HCT116 (cell line): ENCODE measurements around the gene EEF1G. TPM values are rescaled to one million over a fixed set of nuclear protein-coding genes. Genes with fewer than 3 reads are reported as not detected.

ENCODE experiments used
- ATAC-seq: fragments of 200-7000 bp; cut with Tn5 transposase; 2 replicates; pipeline ENCODE4 v1.9.1; 2020; ENCODE audit warnings: mild to moderate bottlenecking, moderate library complexity
- BruUV-seq: library from RNA; stranded (reverse); fragments of 400-500 nt; replicated peaks from 2 replicates; lab custom pipeline; 2021; lab: Mats Ljungman, UMichigan
- CTCF ChIA-PET: fragments of 300-600 bp; sonication (Branson Sonifier 250); formaldehyde crosslinking; loops from one replicate; lab custom pipeline; 2021; ENCODE audit warnings: antibody characterized with exemption; lab: Charles Lee
- POLR2A ChIA-PET: fragments of 300-600, 350-600 bp; sonication (Branson Sonifier 250); formaldehyde crosslinking; loops from one replicate; lab custom pipeline; 2021; ENCODE audit warnings: antibody characterized with exemption; lab: Charles Lee
- RAD21 ChIA-PET, 2 experiments: fragments of 300-600 bp; sonication (Branson Sonifier 250); formaldehyde crosslinking; loops; one replicate each; lab custom pipeline; 2023; ENCODE audit warnings: low total read pairs in 2 of 2; ENCODE audit not compliant: uncharacterized antibody in 2 of 2, unreplicated experiment in 2 of 2, low non-redundant PET in 1 of 2; lab: Charles Lee
- DNase-seq: peaks from one replicate; pipeline ENCODE4 v3.0.0-alpha.2; 2010; ENCODE audit warnings: low read depth, low spot score
- H2AFZ ChIP-seq: fragments of 200-600 bp; shearing (Covaris generic), sonication (generic); 2 replicates; pipeline ENCODE4 v1.6.1; 2017; ENCODE audit warnings: low read depth, mixed run types, mixed read lengths, antibody characterized with exemption, low read length; ENCODE audit not compliant: poor library complexity, severe bottlenecking
- H3K27ac ChIP-seq: 2 replicates; pipeline ENCODE4 v1.5.1; 2012; ENCODE audit warnings: low read depth, low read length
- H3K27me3 ChIP-seq: fragments of 200-600 bp; sonication (generic); 2 replicates; pipeline ENCODE4 v1.6.1; 2016; ENCODE audit warnings: mixed run types, low read length, mixed read lengths; ENCODE audit not compliant: insufficient read depth
- H3K36me3 ChIP-seq, 2 experiments: fragments of 200-500 bp in 1 of 2; fragments of 200-600 bp in 1 of 2; sonication (Bioruptor generic) in 1 of 2; sonication (generic) in 1 of 2; 2 replicates each; pipeline versions ENCODE4 v1.5.1 to v1.6.1; 2014 to 2016; ENCODE audit warnings: low read length in 2 of 2, inconsistent platforms in 1 of 2, mixed read lengths in 1 of 2, mixed run types in 1 of 2; ENCODE audit not compliant: insufficient read depth in 2 of 2, control insufficient read depth in 1 of 2
- H3K4me1 ChIP-seq, 2 experiments: fragments of 200-600 bp in 1 of 2; sonication (generic) in 1 of 2; 2 replicates each; pipeline versions ENCODE4 v1.5.1 to v1.6.1; 2012 to 2017; ENCODE audit warnings: low read length in 2 of 2, inconsistent platforms in 1 of 2, mild to moderate bottlenecking in 1 of 2, mixed read lengths in 1 of 2, mixed run types in 1 of 2, moderate library complexity in 1 of 2; ENCODE audit not compliant: insufficient read depth in 2 of 2, control insufficient read depth in 1 of 2
- H3K4me2 ChIP-seq: fragments of 200-600 bp; sonication (generic); 2 replicates; pipeline ENCODE4 v1.6.1; 2017; ENCODE audit warnings: mixed run types, low read length, mixed read lengths
- H3K4me3 ChIP-seq, 2 experiments: fragments of 200-600 bp in 1 of 2; sonication (generic) in 1 of 2; replicated peaks in 1 of 2; 2 replicates each; pipeline ENCODE4 v1.5.1; 2011 to 2016; ENCODE audit warnings: low read length in 2 of 2, control low read depth in 1 of 2, low read depth in 1 of 2, mild to moderate bottlenecking in 1 of 2, mixed read lengths in 1 of 2, mixed run types in 1 of 2
- H3K79me2 ChIP-seq: fragments of 200-600 bp; sonication (generic); 2 replicates; pipeline ENCODE4 v1.6.1; 2017; ENCODE audit warnings: mild to moderate bottlenecking, mixed run types, low read length, moderate library complexity, mixed read lengths; ENCODE audit not compliant: insufficient read depth
- H3K9ac ChIP-seq: fragments of 200-600 bp; sonication (generic); 2 replicates; pipeline ENCODE4 v1.6.1; 2016; ENCODE audit warnings: low read length, mixed read lengths
- H3K9me2 ChIP-seq: fragments of 200-600 bp; sonication (generic), shearing (Covaris generic); 2 replicates; pipeline ENCODE4 v1.6.1; 2017; ENCODE audit warnings: mixed run types, mild to moderate bottlenecking, moderate library complexity; ENCODE audit not compliant: insufficient read depth
- H3K9me3 ChIP-seq, 2 experiments: fragments of 200-500 bp in 1 of 2; fragments of 200-600 bp in 1 of 2; sonication (Bioruptor generic) in 1 of 2; sonication (generic) in 1 of 2; 2 replicates each; pipeline ENCODE4 v1.6.1; 2014 to 2017; ENCODE audit warnings: low read length in 2 of 2, mixed read lengths in 2 of 2, inconsistent platforms in 1 of 2, low read depth in 1 of 2, mild to moderate bottlenecking in 1 of 2, mixed run types in 1 of 2, moderate library complexity in 1 of 2; ENCODE audit not compliant: control insufficient read depth in 1 of 2, insufficient read depth in 1 of 2
- H4K20me1 ChIP-seq: fragments of 200-600 bp; sonication (generic), shearing (Covaris generic); 2 replicates; pipeline ENCODE4 v1.6.1; 2017; ENCODE audit warnings: mixed run types, mild to moderate bottlenecking, moderate library complexity; ENCODE audit not compliant: insufficient read depth
- CEBPB ChIP-seq: IDR thresholded peaks from 2 replicates; pipeline ENCODE4 v1.6.1; 2012; ENCODE audit warnings: low read depth
- ELF1 ChIP-seq: IDR thresholded peaks from 2 replicates; pipeline ENCODE4 v1.6.1; 2012; ENCODE audit warnings: low read depth, borderline replicate concordance
- SRF ChIP-seq: IDR thresholded peaks from 2 replicates; pipeline ENCODE4 v1.6.1; 2012; ENCODE audit warnings: low read depth
- YY1 ChIP-seq: IDR thresholded peaks from 2 replicates; pipeline ENCODE4 v1.6.1; 2011; ENCODE audit warnings: low read length, low read depth, moderate library complexity, mild to moderate bottlenecking; ENCODE audit not compliant: insufficient replicate concordance; ENCODE audit errors: extremely low read depth
- ZFX ChIP-seq: fragments of 450-650 bp; IDR thresholded peaks from 2 replicates; pipeline ENCODE4 v1.6.1; 2017
- intact Hi-C: fragments of 100-400 bp; cut with micrococcal nuclease; formaldehyde crosslinking; loops from 2 replicates; pipeline ENCODE4 v1.10.0; 2022
- total RNA-seq: library from RNA; stranded (reverse); gene quantifications from one replicate; pipeline ENCODE4 v1.2.1, GENCODE V29; 2021; ENCODE audit not compliant: unreplicated experiment

EEF1G gene
- total RNA-seq, 1 experiment from 2014 or later: 1,901 TPM

- POLR2A ChIA-PET: interaction anchor here (1.6 to 2.8 kb wide), 2 partner anchors 9 to 293 kb away, joined by 4 to 16 read pairs; no protein-coding TSS in a partner anchor
- no peak for ATAC-seq
- no peaks in the 10 kb centered on the region for H3K9me2 ChIP-seq
- TF ChIP-seq ELF1: no peak
- TF ChIP-seq SRF: no peak
- no peak for TF ChIP-seq YY1
- no peak for TF ChIP-seq ZFX
- H3K4me1 ChIP-seq: peaks cover 51 to 72% of the 10 kb centered on the region in 2 experiments
- peak overlapping the region; percentile 100 for H3K9ac ChIP-seq
- H3K27ac ChIP-seq: peak overlapping the region; percentile 75
- no peak for DNase-seq
- no peaks in the 10 kb centered on the region for H3K9me3 ChIP-seq
- intact Hi-C loops: no loop called here
- H2AFZ ChIP-seq: no peak overlapping the region
- no peaks in the 10 kb centered on the region for H3K36me3 ChIP-seq
- BruUV-seq: no TSS peak
- peak overlapping the region; percentile 91 to 98 for H3K4me3 ChIP-seq
- peak overlapping the region; percentile 100 for H3K4me2 ChIP-seq
- H4K20me1 ChIP-seq: no peaks in the 10 kb centered on the region
- H3K79me2 ChIP-seq: peaks cover 38% of the 10 kb centered on the region
- CTCF ChIA-PET: interaction anchor here (0.7 to 0.9 kb wide), 2 partner anchors 48 to 138 kb away, joined by 3 read pairs; no protein-coding TSS in a partner anchor
- RAD21 ChIA-PET: interaction anchor here in 1 of 2 experiments (0.9 kb wide), 1 partner anchor 11 kb away, joined by 3 read pairs; no protein-coding TSS in a partner anchor
- no peaks in the 10 kb centered on the region for H3K27me3 ChIP-seq
These were observed 25.9 kb downstream of the EEF1G start for GRCh38 chr11:62547691-62548281.

GRCh38 chr11:62546929-62547625, 26.6 kb downstream of the EEF1G start:
- intact Hi-C loops: no loop called here
- no peak for TF ChIP-seq CEBPB
- Histone ChIP-seq H3K9me3 (no peaks in the 10 kb centered on the region), H3K4me1 (peaks cover 49 to 72% of the 10 kb centered on the region in 2 experiments), H3K4me2 (peak overlapping the region; percentile 100), H3K4me3 (peak overlapping the region; percentile 91 to 98), H3K27ac (peak overlapping the region; percentile 75), H3K9me2 (no peaks in the 10 kb centered on the region), H3K36me3 (no peaks in the 10 kb centered on the region), H3K79me2 (peaks cover 45% of the 10 kb centered on the region), H4K20me1 (peaks cover 3% of the 10 kb centered on the region; the same call in 1 of the 2 replicates), H3K9ac (peak overlapping the region; percentile 100), H2AFZ (no peak overlapping the region), H3K27me3 (no peaks in the 10 kb centered on the region)
- no TSS peak for BruUV-seq
- ATAC-seq (peak; percentile 5), DNase-seq (no peak)
- RAD21 ChIA-PET: interaction anchor here in 1 of 2 experiments (0.7 to 0.9 kb wide), 2 partner anchors 12 to 14 kb away, joined by 3 to 5 read pairs; no protein-coding TSS in a partner anchor
- CTCF ChIA-PET: interaction anchor here (0.7 to 2.0 kb wide), 3 partner anchors 10 to 122 kb away, joined by 3 to 8 read pairs (median 4); no protein-coding TSS in a partner anchor
- POLR2A ChIA-PET: interaction anchor here (0.6 to 2.8 kb wide), 9 partner anchors 9 to 294 kb away, joined by 3 to 16 read pairs (median 4); partner anchors contain the start of genes EEF1G and UQCC3
